HepG2 (cell line): ENCODE results near the gene IGSF8.

Experiments used
- RFX5 ChIP-seq: IDR thresholded peaks from 2 replicates; pipeline ENCODE4 v1.6.1; 2011; ENCODE audit warnings: low read depth, low read length, improper control_type of control experiment
- SAP130 ChIP-seq: IDR thresholded peaks from 2 replicates; pipeline ENCODE4 v1.6.1; 2016; ENCODE audit warnings: low read depth
- TCF7L2 ChIP-seq: IDR thresholded peaks from 2 replicates; pipeline ENCODE4 v1.6.1; 2011; ENCODE audit warnings: mild to moderate bottlenecking, low read depth, low read length, moderate library complexity
- ZNF225 ChIP-seq: sonication (generic); formaldehyde crosslinking; IDR thresholded peaks from 2 replicates; pipeline ENCODE4 v1.4.0; 2020; ENCODE audit warnings: mild to moderate bottlenecking, missing genetic modification reagents
- ZNF274 ChIP-seq: sonication (generic); formaldehyde crosslinking; IDR thresholded peaks from 2 replicates; pipeline ENCODE4 v1.5.1; 2020; ENCODE audit warnings: mild to moderate bottlenecking, missing genetic modification reagents
- ZNF703 ChIP-seq: sonication (generic); formaldehyde crosslinking; IDR thresholded peaks from 2 replicates; pipeline ENCODE4 v1.5.1; 2020; ENCODE audit warnings: missing genetic modification reagents, mild to moderate bottlenecking, moderate library complexity, borderline replicate concordance
- ZNF747 ChIP-seq: sonication (generic); formaldehyde crosslinking; IDR thresholded peaks from 2 replicates; pipeline ENCODE4 v1.8.1; 2023; ENCODE audit warnings: missing genetic modification reagents, mild to moderate bottlenecking, borderline replicate concordance

- TF ChIP-seq RFX5: no peak
- TF ChIP-seq ZNF225: no peak
- TF ChIP-seq ZNF274 (CRISPR knock-in tag): no peak
- TF ChIP-seq ZNF703: no peak
- TF ChIP-seq ZNF747 (CRISPR knock-in tag): no peak
- TF ChIP-seq SAP130 (CRISPR knock-in tag): no peak
- TF ChIP-seq TCF7L2: no peak
These were observed 36.8 kb downstream of the IGSF8 start for GRCh38 chr1:160061369-160062229.
